HCT116 (cell line): ENCODE data around the gene IFI30. TPM values are rescaled to one million over a fixed set of nuclear protein-coding genes. Genes with fewer than 3 reads are reported as not detected.

Experiments used
- ATAC-seq: fragments of 200-7000 bp; cut with Tn5 transposase; 2 replicates; pipeline ENCODE4 v1.9.1; 2020; ENCODE audit warnings: mild to moderate bottlenecking, moderate library complexity
- BruUV-seq: library from RNA; stranded (reverse); fragments of 400-500 nt; replicated peaks from 2 replicates; lab custom pipeline; 2021; lab: Mats Ljungman, UMichigan
- CTCF ChIA-PET: fragments of 300-600 bp; sonication (Branson Sonifier 250); formaldehyde crosslinking; loops from one replicate; lab custom pipeline; 2021; ENCODE audit warnings: antibody characterized with exemption; lab: Charles Lee
- POLR2A ChIA-PET: fragments of 300-600, 350-600 bp; sonication (Branson Sonifier 250); formaldehyde crosslinking; loops from one replicate; lab custom pipeline; 2021; ENCODE audit warnings: antibody characterized with exemption; lab: Charles Lee
- RAD21 ChIA-PET, 2 experiments: fragments of 300-600 bp; sonication (Branson Sonifier 250); formaldehyde crosslinking; loops; one replicate each; lab custom pipeline; 2023; ENCODE audit warnings: low total read pairs in 2 of 2; ENCODE audit not compliant: uncharacterized antibody in 2 of 2, unreplicated experiment in 2 of 2, low non-redundant PET in 1 of 2; lab: Charles Lee
- DNase-seq: peaks from one replicate; pipeline ENCODE4 v3.0.0-alpha.2; 2010; ENCODE audit warnings: low read depth, low spot score
- H2AFZ ChIP-seq: fragments of 200-600 bp; shearing (Covaris generic), sonication (generic); 2 replicates; pipeline ENCODE4 v1.6.1; 2017; ENCODE audit warnings: low read depth, mixed run types, mixed read lengths, antibody characterized with exemption, low read length; ENCODE audit not compliant: poor library complexity, severe bottlenecking
- H3K27ac ChIP-seq: 2 replicates; pipeline ENCODE4 v1.5.1; 2012; ENCODE audit warnings: low read depth, low read length
- H3K27me3 ChIP-seq: fragments of 200-600 bp; sonication (generic); 2 replicates; pipeline ENCODE4 v1.6.1; 2016; ENCODE audit warnings: mixed run types, low read length, mixed read lengths; ENCODE audit not compliant: insufficient read depth
- H3K36me3 ChIP-seq, 2 experiments: fragments of 200-500 bp in 1 of 2; fragments of 200-600 bp in 1 of 2; sonication (Bioruptor generic) in 1 of 2; sonication (generic) in 1 of 2; 2 replicates each; pipeline versions ENCODE4 v1.5.1 to v1.6.1; 2014 to 2016; ENCODE audit warnings: low read length in 2 of 2, inconsistent platforms in 1 of 2, mixed read lengths in 1 of 2, mixed run types in 1 of 2; ENCODE audit not compliant: insufficient read depth in 2 of 2, control insufficient read depth in 1 of 2
- H3K4me1 ChIP-seq, 2 experiments: fragments of 200-600 bp in 1 of 2; sonication (generic) in 1 of 2; 2 replicates each; pipeline versions ENCODE4 v1.5.1 to v1.6.1; 2012 to 2017; ENCODE audit warnings: low read length in 2 of 2, inconsistent platforms in 1 of 2, mild to moderate bottlenecking in 1 of 2, mixed read lengths in 1 of 2, mixed run types in 1 of 2, moderate library complexity in 1 of 2; ENCODE audit not compliant: insufficient read depth in 2 of 2, control insufficient read depth in 1 of 2
- H3K4me2 ChIP-seq: fragments of 200-600 bp; sonication (generic); 2 replicates; pipeline ENCODE4 v1.6.1; 2017; ENCODE audit warnings: mixed run types, low read length, mixed read lengths
- H3K4me3 ChIP-seq, 2 experiments: fragments of 200-600 bp in 1 of 2; sonication (generic) in 1 of 2; replicated peaks in 1 of 2; 2 replicates each; pipeline ENCODE4 v1.5.1; 2011 to 2016; ENCODE audit warnings: low read length in 2 of 2, control low read depth in 1 of 2, low read depth in 1 of 2, mild to moderate bottlenecking in 1 of 2, mixed read lengths in 1 of 2, mixed run types in 1 of 2
- H3K79me2 ChIP-seq: fragments of 200-600 bp; sonication (generic); 2 replicates; pipeline ENCODE4 v1.6.1; 2017; ENCODE audit warnings: mild to moderate bottlenecking, mixed run types, low read length, moderate library complexity, mixed read lengths; ENCODE audit not compliant: insufficient read depth
- H3K9ac ChIP-seq: fragments of 200-600 bp; sonication (generic); 2 replicates; pipeline ENCODE4 v1.6.1; 2016; ENCODE audit warnings: low read length, mixed read lengths
- H3K9me2 ChIP-seq: fragments of 200-600 bp; sonication (generic), shearing (Covaris generic); 2 replicates; pipeline ENCODE4 v1.6.1; 2017; ENCODE audit warnings: mixed run types, mild to moderate bottlenecking, moderate library complexity; ENCODE audit not compliant: insufficient read depth
- H3K9me3 ChIP-seq, 2 experiments: fragments of 200-500 bp in 1 of 2; fragments of 200-600 bp in 1 of 2; sonication (Bioruptor generic) in 1 of 2; sonication (generic) in 1 of 2; 2 replicates each; pipeline ENCODE4 v1.6.1; 2014 to 2017; ENCODE audit warnings: low read length in 2 of 2, mixed read lengths in 2 of 2, inconsistent platforms in 1 of 2, low read depth in 1 of 2, mild to moderate bottlenecking in 1 of 2, mixed run types in 1 of 2, moderate library complexity in 1 of 2; ENCODE audit not compliant: control insufficient read depth in 1 of 2, insufficient read depth in 1 of 2
- H4K20me1 ChIP-seq: fragments of 200-600 bp; sonication (generic), shearing (Covaris generic); 2 replicates; pipeline ENCODE4 v1.6.1; 2017; ENCODE audit warnings: mixed run types, mild to moderate bottlenecking, moderate library complexity; ENCODE audit not compliant: insufficient read depth
- JUND ChIP-seq: IDR thresholded peaks from 2 replicates; pipeline ENCODE4 v1.6.1; 2012
- POLR2A ChIP-seq: IDR thresholded peaks from 2 replicates; pipeline ENCODE4 v1.7.0; 2011; ENCODE audit warnings: borderline replicate concordance; ENCODE audit not compliant: insufficient read depth, insufficient read length; ENCODE audit errors: extremely low read depth
- ZFX ChIP-seq: fragments of 450-650 bp; IDR thresholded peaks from 2 replicates; pipeline ENCODE4 v1.6.1; 2017
- ZNF274 ChIP-seq: fragments of 200-500 bp; sonication (Bioruptor generic); IDR thresholded peaks from 2 replicates; pipeline ENCODE4 v1.6.1; 2014; ENCODE audit warnings: mild to moderate bottlenecking, low read depth, low read length, inconsistent platforms
- intact Hi-C: fragments of 100-400 bp; cut with micrococcal nuclease; formaldehyde crosslinking; loops from 2 replicates; pipeline ENCODE4 v1.10.0; 2022
- total RNA-seq: library from RNA; stranded (reverse); gene quantifications from one replicate; pipeline ENCODE4 v1.2.1, GENCODE V29; 2021; ENCODE audit not compliant: unreplicated experiment

IFI30 gene
- total RNA-seq, 1 experiment from 2014 or later: 64.6 TPM

GRCh38 chr19:18192673-18193387 is 19.2 kb downstream of the IFI30 start, which contains the start of gene MPV17L2 (continued):
- no peak for TF ChIP-seq ZNF274

- peaks cover 10% of the 10 kb centered on the region; the same call in 1 of the 2 replicates for H3K79me2 ChIP-seq
- no peaks in the 10 kb centered on the region for H3K27me3 ChIP-seq
- DNase-seq (no peak), ATAC-seq (no peak)
- H3K27ac ChIP-seq: peak overlapping the region; percentile 73
- TSS peak; percentile 66 for BruUV-seq
- H2AFZ ChIP-seq: no peak overlapping the region
- H4K20me1 ChIP-seq: no peaks in the 10 kb centered on the region; the same call in 1 of the 2 replicates
- H3K9ac ChIP-seq: peak overlapping the region; percentile 92
- peak overlapping the region; percentile 90 to 93 for H3K4me3 ChIP-seq
- POLR2A ChIA-PET: interaction anchor here (0.6 to 3.0 kb wide), 8 partner anchors 10 to 87 kb away, joined by 3 to 27 read pairs (median 4); partner anchors contain the start of genes JUND and RAB3A
- intact Hi-C loops: no loop called here
- H3K9me3 ChIP-seq: no peaks in the 10 kb centered on the region
- RAD21 ChIA-PET: no interaction called here
- peak overlapping the region; percentile 89 for H3K4me2 ChIP-seq
- CTCF ChIA-PET: interaction anchor here (0.9 to 2.2 kb wide), 8 partner anchors 10 to 220 kb away, joined by 3 to 12 read pairs (median 6); partner anchors contain the start of genes PIK3R2 and RAB3A
- no peaks in the 10 kb centered on the region for H3K9me2 ChIP-seq
- peak; percentile 13; the same call in 1 of the 2 replicates for TF ChIP-seq ZFX
- no peak for TF ChIP-seq POLR2A
- peaks cover 14 to 26% of the 10 kb centered on the region in 2 experiments for H3K4me1 ChIP-seq
- peaks cover 6 to 9% of the 10 kb centered on the region in 2 experiments; a peak in 3 of 4 replicates for H3K36me3 ChIP-seq
Measured at GRCh38 chr19:18193388-18194180, 20.0 kb downstream of the IFI30 start.

GRCh38 chr19:18194181-18194530 is 20.5 kb downstream of the IFI30 start:
- RAD21 ChIA-PET: no interaction called here
- no TSS peak for BruUV-seq
- intact Hi-C loops: no loop called here

More at GRCh38 chr19:18194181-18194530, 20.5 kb downstream of the IFI30 start:
- no peak for ATAC-seq
- peak overlapping the region; percentile 73 for H3K27ac ChIP-seq
- H3K27me3 ChIP-seq: no peaks in the 10 kb centered on the region
- no peaks in the 10 kb centered on the region for H3K9me2 ChIP-seq
- peaks cover 14 to 26% of the 10 kb centered on the region in 2 experiments for H3K4me1 ChIP-seq
- H3K36me3 ChIP-seq: peaks cover 10 to 12% of the 10 kb centered on the region in 2 experiments; a peak in 3 of 4 replicates
- peak overlapping the region; percentile 90 to 93 for H3K4me3 ChIP-seq
- peaks cover 10% of the 10 kb centered on the region; the same call in 1 of the 2 replicates for H3K79me2 ChIP-seq
- DNase-seq: no peak
- peak overlapping the region; percentile 92 for H3K9ac ChIP-seq
- H4K20me1 ChIP-seq: no peaks in the 10 kb centered on the region; the same call in 1 of the 2 replicates
- H3K4me2 ChIP-seq: peak overlapping the region; percentile 89
- TF ChIP-seq POLR2A: no peak
- no peak for TF ChIP-seq JUND
- TF ChIP-seq, all 23 proteins: peak for 0
- ChIA-PET POLR2A (interaction anchor here (0.6 to 1.0 kb wide), 3 partner anchors 10 to 99 kb away, joined by 3 to 7 read pairs (median 3); partner anchors contain the start of gene RAB3A), CTCF (interaction anchor here (1.2 to 1.4 kb wide), 2 partner anchors 10 to 81 kb away, joined by 4 read pairs; partner anchors contain the start of gene RAB3A)
- Histone ChIP-seq H2AFZ (no peak overlapping the region), H3K9me3 (no peaks in the 10 kb centered on the region)
